T-cell (primary cell): Measurements from ENCODE around the gene RIPOR3. TPM values are rescaled to one million over a fixed set of nuclear protein-coding genes. Genes with fewer than 3 reads are reported as not detected.

Experiments used
- ATAC-seq, 4 experiments: fragments of 200-7000 bp in 3 of 4; fragments of 150-1000 bp in 1 of 4; cut with Tn5 transposase; replicated peaks in 1 of 4; 1 replicate in 3 of 4; 2 replicates in 1 of 4; pipeline ENCODE4 v1.10.0; 2021; ENCODE audit warnings: moderate library complexity in 3 of 4, mild to moderate bottlenecking in 2 of 4, moderate number of reproducible peaks in 1 of 4
- CTCF ChIA-PET, 2 donors: fragments of 300-600 bp; sonication (Branson Sonifier 250); formaldehyde crosslinking; loops; one replicate each; lab custom pipeline; 2022; ENCODE audit warnings: antibody characterized with exemption in 2 of 2; lab: Charles Lee
- POLR2A ChIA-PET, 2 donors: fragments of 300-600 bp; sonication (Branson Sonifier 250); formaldehyde crosslinking; loops; one replicate each; lab custom pipeline; 2022; ENCODE audit warnings: antibody characterized with exemption in 2 of 2; lab: Charles Lee
- DNase-seq, 35 experiments: peaks; one replicate each; pipeline versions ENCODE4 v3.0.0 to v3.0.0-alpha.2; 2013 to 2023
- H3K27ac ChIP-seq: one replicate; pipeline ENCODE4 v1.5.1; 2013; ENCODE audit warnings: low read length
- H3K27me3 ChIP-seq, 2 experiments: replicated peaks in 1 of 2; 1 replicate in 1 of 2; 2 replicates in 1 of 2; pipeline versions ENCODE4 v1.6.1 to v1.7.0; 2013; ENCODE audit warnings: low read length in 1 of 2, mixed read lengths in 1 of 2; ENCODE audit not compliant: control insufficient read depth in 2 of 2, insufficient read depth in 2 of 2; ENCODE audit errors: extremely low read depth in 1 of 2
- H3K36me3 ChIP-seq, 2 donors: 1 replicate in 1 of 2; 2 replicates in 1 of 2; pipeline versions ENCODE4 v1.6.1 to v1.7.0; 2013; ENCODE audit warnings: low read length in 1 of 2; ENCODE audit not compliant: control insufficient read depth in 2 of 2, insufficient read depth in 1 of 2; ENCODE audit errors: extremely low read depth in 1 of 2
- H3K4me1 ChIP-seq, 2 experiments: 1 replicate in 1 of 2; 2 replicates in 1 of 2; pipeline versions ENCODE4 v1.6.1 to v1.7.0; 2013; ENCODE audit warnings: low read length in 2 of 2, mixed read lengths in 1 of 2; ENCODE audit not compliant: insufficient read depth in 2 of 2, control insufficient read depth in 1 of 2; ENCODE audit errors: extremely low read depth in 1 of 2
- H3K4me3 ChIP-seq, 2 donors: 1 replicate in 1 of 2; 2 replicates in 1 of 2; pipeline versions ENCODE4 v1.5.1 to v1.7.0; 2013; ENCODE audit warnings: mild to moderate bottlenecking in 2 of 2, low read length in 1 of 2, moderate library complexity in 1 of 2; ENCODE audit not compliant: control insufficient read depth in 1 of 2; ENCODE audit errors: extremely low read depth in 1 of 2
- H3K9me3 ChIP-seq: 2 replicates; pipeline ENCODE4 v1.7.0; 2013
- H3K27ac Mint-ChIP-seq, 2 donors: one replicate each; pipeline ENCODE4 v1.8.0; 2020 to 2021; ENCODE audit warnings: mild to moderate bottlenecking in 2 of 2, mixed read lengths in 2 of 2
- H3K27me3 Mint-ChIP-seq, 2 donors: one replicate each; pipeline ENCODE4 v1.8.0; 2021 to 2022; ENCODE audit warnings: mixed read lengths in 2 of 2
- H3K36me3 Mint-ChIP-seq: one replicate; pipeline ENCODE4 v1.8.0; 2021; ENCODE audit warnings: mixed read lengths
- H3K4me1 Mint-ChIP-seq, 3 donors: one replicate each; pipeline ENCODE4 v1.8.0; 2020 to 2022; ENCODE audit warnings: mixed read lengths in 3 of 3, mild to moderate bottlenecking in 1 of 3
- H3K4me3 Mint-ChIP-seq, 3 donors: one replicate each; pipeline ENCODE4 v1.8.0; 2020 to 2022; ENCODE audit warnings: mild to moderate bottlenecking in 3 of 3, mixed read lengths in 3 of 3, moderate library complexity in 3 of 3
- H3K9me3 Mint-ChIP-seq, 3 donors: one replicate each; pipeline ENCODE4 v1.8.0; 2020 to 2022; ENCODE audit warnings: mixed read lengths in 3 of 3
- WGBS: methylation state at CpG from one replicate; pipeline ENCODE4 v1.1.5; 2013; ENCODE audit warnings: missing lambda C conversion rate; ENCODE audit not compliant: insufficient coverage; 5-methylcytosine and 5-hydroxymethylcytosine counted together
- total RNA-seq, 35 experiments: library from RNA in 6 of 35; stranded (reverse) in 6 of 35; fragments of 120-200 nt in 1 of 35; gene quantifications; one replicate each; pipeline versions ENCODE4 v1.2.1 to v1.2.4 and lab custom pipeline; 2013 to 2026

The RIPOR3 gene
- total RNA-seq, 5 donors from 2014 or later (not counting 1 experiment from before 2014, with no cell fraction given), result 0.25 to 0.88 (median 0.42) TPM

- Histone ChIP-seq H3K27me3 (peaks cover 0 to 15% of the 10 kb centered on the region in 2 experiments), H3K9me3 (no peaks in the 10 kb centered on the region), H3K36me3 (no peaks in the 10 kb centered on the region), H3K4me3 (no peak overlapping the region), H3K27ac (no peak overlapping the region), H3K4me1 (peaks cover 0 to 4% of the 10 kb centered on the region in 2 experiments)
- peaks cover 0 to 5% (median 5%) of the 10 kb centered on the region in 3 donors for H3K4me1 Mint-ChIP-seq
- no peak overlapping the region for H3K27ac Mint-ChIP-seq
- H3K9me3 Mint-ChIP-seq, result no peaks in the 10 kb centered on the region
- POLR2A ChIA-PET, result no interaction called here
- CTCF ChIA-PET, result interaction anchor here in 1 of 2 donors (0.5 to 0.6 kb wide), 2 partner anchors 535 to 1975 kb away, joined by 3 read pairs; no protein-coding TSS in a partner anchor
- DNase-seq (no peak), ATAC-seq (no peak)
- peaks cover 0 to 2% of the 10 kb centered on the region in 2 donors for H3K27me3 Mint-ChIP-seq
- WGBS, result 94% methylated on average over 9 of the region's 11 CpGs
- no peaks in the 10 kb centered on the region for H3K36me3 Mint-ChIP-seq
- no peak overlapping the region for H3K4me3 Mint-ChIP-seq
These were observed 94.7 kb downstream of the RIPOR3 start for GRCh38 chr20:50596694-50597021.

GRCh38 chr20:50595988-50596693 is 95.2 kb downstream of the RIPOR3 start:
- H3K9me3 ChIP-seq, result no peaks in the 10 kb centered on the region
- DNase-seq (no peak), ATAC-seq (no peak)
- ChIA-PET POLR2A (no interaction called here), CTCF (interaction anchor here in 1 of 2 donors (0.5 to 0.6 kb wide), 2 partner anchors 535 to 1974 kb away, joined by 3 read pairs; no protein-coding TSS in a partner anchor)
- H3K27ac Mint-ChIP-seq, result no peak overlapping the region
- peaks cover 0 to 4% of the 10 kb centered on the region in 2 experiments for H3K4me1 ChIP-seq
- no peaks in the 10 kb centered on the region for H3K36me3 Mint-ChIP-seq
- H3K9me3 Mint-ChIP-seq, result no peaks in the 10 kb centered on the region
- H3K27me3 ChIP-seq, result peaks cover 0 to 10% of the 10 kb centered on the region in 2 experiments
- H3K27ac ChIP-seq, result no peak overlapping the region
- H3K27me3 Mint-ChIP-seq, result peaks cover 0 to 2% of the 10 kb centered on the region in 2 donors
- H3K4me3 Mint-ChIP-seq, result no peak overlapping the region
- H3K4me1 Mint-ChIP-seq, result peaks cover 0 to 5% (median 5%) of the 10 kb centered on the region in 3 donors
- no peak overlapping the region for H3K4me3 ChIP-seq
- no peaks in the 10 kb centered on the region for H3K36me3 ChIP-seq
- 63% methylated on average over 6 of the region's 15 CpGs for WGBS

GRCh38 chr20:50595433-50595895 is 95.9 kb downstream of the RIPOR3 start:
- peak overlapping the region in 1 of 2 donors; percentile 27 for H3K27ac Mint-ChIP-seq
- Histone ChIP-seq H3K9me3 (no peaks in the 10 kb centered on the region), H3K27ac (no peak overlapping the region), H3K27me3 (peaks cover 0 to 6% of the 10 kb centered on the region in 2 experiments), H3K36me3 (peaks cover 0 to under 1% of the 10 kb centered on the region in 2 donors), H3K4me1 (peaks cover 0 to 4% of the 10 kb centered on the region in 2 experiments), H3K4me3 (no peak overlapping the region)
- H3K4me3 Mint-ChIP-seq, result no peak overlapping the region
- no peak for ATAC-seq
- H3K36me3 Mint-ChIP-seq, result no peaks in the 10 kb centered on the region
- H3K4me1 Mint-ChIP-seq, result peaks cover 0 to 5% (median 3%) of the 10 kb centered on the region in 3 donors
- ChIA-PET POLR2A (no interaction called here), CTCF (interaction anchor here in 1 of 2 donors (0.6 kb wide), 1 partner anchor 56 kb away, joined by 3 read pairs; no protein-coding TSS in a partner anchor)
- H3K9me3 Mint-ChIP-seq, result no peaks in the 10 kb centered on the region
- DNase-seq, result no peak
- 71% methylated on average over 6 of the region's 6 CpGs for WGBS
- H3K27me3 Mint-ChIP-seq, result no peaks in the 10 kb centered on the region

- Mint-ChIP-seq H3K36me3 (no peaks in the 10 kb centered on the region), H3K9me3 (no peaks in the 10 kb centered on the region), H3K4me1 (peaks cover 0 to 5% (median 3%) of the 10 kb centered on the region in 3 donors), H3K27ac (peak overlapping the region in 1 of 2 donors; percentile 27), H3K27me3 (no peaks in the 10 kb centered on the region), H3K4me3 (no peak overlapping the region)
- no peak for DNase-seq
- H3K4me1 ChIP-seq, result peaks cover 0 to 4% of the 10 kb centered on the region in 2 experiments
- peaks cover 0 to 7% of the 10 kb centered on the region in 2 donors for H3K36me3 ChIP-seq
- 70% methylated on average over 9 of the region's 19 CpGs for WGBS
- ATAC-seq, result peak in 2 of 4 experiments; percentile 27 to 30
- no peak overlapping the region for H3K4me3 ChIP-seq
- ChIA-PET CTCF (interaction anchor here (0.6 kb wide), 2 partner anchors 55 to 602 kb away, joined by 3 to 4 read pairs; no protein-coding TSS in a partner anchor), POLR2A (no interaction called here)
- no peak overlapping the region for H3K27ac ChIP-seq
- H3K27me3 ChIP-seq, result peaks cover 0 to 3% of the 10 kb centered on the region in 2 experiments
- no peaks in the 10 kb centered on the region for H3K9me3 ChIP-seq
These were observed 96.5 kb downstream of the RIPOR3 start for GRCh38 chr20:50594591-50595432.

- CTCF ChIA-PET, result interaction anchor here in 1 of 2 donors (0.6 kb wide), 1 partner anchor 602 kb away, joined by 4 read pairs; no protein-coding TSS in a partner anchor
- Mint-ChIP-seq H3K27ac (no peak overlapping the region), H3K4me1 (peaks cover 0 to 5% (median 3%) of the 10 kb centered on the region in 3 donors), H3K4me3 (no peak overlapping the region), H3K9me3 (no peaks in the 10 kb centered on the region), H3K27me3 (no peaks in the 10 kb centered on the region), H3K36me3 (no peaks in the 10 kb centered on the region)
- Histone ChIP-seq H3K9me3 (no peaks in the 10 kb centered on the region), H3K4me1 (peaks cover 0 to 4% of the 10 kb centered on the region in 2 experiments), H3K27ac (no peak overlapping the region), H3K36me3 (peaks cover 0 to 8% of the 10 kb centered on the region in 2 donors), H3K4me3 (no peak overlapping the region), H3K27me3 (peaks cover 0 to 3% of the 10 kb centered on the region in 2 experiments)
- no peak for DNase-seq
- POLR2A ChIA-PET, result interaction anchor here in 1 of 2 donors (0.7 kb wide), 1 partner anchor 20 kb away, joined by 14 read pairs; no protein-coding TSS in a partner anchor
- ATAC-seq, result peak in 1 of 4 experiments; percentile 3
- 85% methylated on average over 10 of the region's 11 CpGs for WGBS
These were observed 97.1 kb downstream of the RIPOR3 start for GRCh38 chr20:50594231-50594590.

GRCh38 chr20:50593005-50593335 is 98.4 kb downstream of the RIPOR3 start:
- ChIA-PET POLR2A (no interaction called here), CTCF (no interaction called here)
- WGBS, result no CpG with 5 or more reads among the region's 9 CpGs
- Mint-ChIP-seq H3K27ac (no peak overlapping the region), H3K9me3 (no peaks in the 10 kb centered on the region), H3K4me3 (no peak overlapping the region), H3K27me3 (no peaks in the 10 kb centered on the region), H3K4me1 (peaks cover 0 to 10% (median 7%) of the 10 kb centered on the region in 3 donors), H3K36me3 (peaks cover 6% of the 10 kb centered on the region)
- H3K4me3 ChIP-seq, result no peak overlapping the region
- H3K27ac ChIP-seq, result no peak overlapping the region
- H3K36me3 ChIP-seq, result peaks cover 0 to 12% of the 10 kb centered on the region in 2 donors
- ATAC-seq, result no peak
- H3K27me3 ChIP-seq, result peaks cover 0 to 3% of the 10 kb centered on the region in 2 experiments
- H3K9me3 ChIP-seq, result no peaks in the 10 kb centered on the region
- no peak for DNase-seq
- H3K4me1 ChIP-seq, result peaks cover 0 to 5% of the 10 kb centered on the region in 2 experiments
